IMR-90 (cell line): Measurements from ENCODE around the gene ST3GAL3. TPM values are rescaled to one million over a fixed set of nuclear protein-coding genes. Genes with fewer than 3 reads are reported as not detected.

ENCODE experiments used
- ATAC-seq: fragments of 200-7000 bp; cut with Tn5 transposase; 2 replicates; pipeline ENCODE4 v1.9.1; 2020; ENCODE audit warnings: low read depth, mild to moderate bottlenecking, moderate library complexity
- BruUV-seq: library from RNA; stranded (reverse); fragments of 400-500 nt; replicated peaks from 2 replicates; lab custom pipeline; 2021; lab: Mats Ljungman, UMichigan
- CTCF ChIA-PET: fragments of 300-600 bp; formaldehyde crosslinking; extraction: SDS; loops from one replicate; lab custom pipeline; 2021; ENCODE audit warnings: antibody characterized with exemption; lab: Yijun Ruan, JAX
- POLR2A ChIA-PET: fragments of 300-600 bp; sonication (Branson Sonifier 250); formaldehyde crosslinking; loops from one replicate; lab custom pipeline; 2022; ENCODE audit warnings: antibody characterized with exemption; ENCODE audit not compliant: unreplicated experiment; lab: Charles Lee
- DNase-seq: peaks from one replicate; pipeline ENCODE4 v3.0.0; 2013
- H2AFZ ChIP-seq: replicated peaks from 2 replicates; pipeline ENCODE3; 2013; ENCODE audit warnings: low read length, mild to moderate bottlenecking; ENCODE audit not compliant: poor library complexity
- H2AK5ac ChIP-seq: 2 replicates; pipeline ENCODE4 v1.6.1; 2013; ENCODE audit warnings: low read depth, low read length, inconsistent platforms
- H2AK9ac ChIP-seq: replicated peaks from 2 replicates; pipeline ENCODE3; 2013; ENCODE audit warnings: mild to moderate bottlenecking, low read depth, low read length, moderate library complexity; ENCODE audit not compliant: poor library complexity
- H2BK120ac ChIP-seq: 2 replicates; pipeline ENCODE4 v1.6.1; 2013; ENCODE audit warnings: low read depth, low read length, inconsistent platforms
- H2BK15ac ChIP-seq: 3 replicates; pipeline ENCODE4 v1.6.1; 2013; ENCODE audit warnings: low read depth, low read length, inconsistent platforms
- H2BK20ac ChIP-seq: 2 replicates; pipeline ENCODE4 v1.6.1; 2013; ENCODE audit warnings: low read depth, mild to moderate bottlenecking, inconsistent platforms, low read length, moderate library complexity
- H2BK5ac ChIP-seq: 2 replicates; pipeline ENCODE4 v1.6.1; 2013; ENCODE audit warnings: mild to moderate bottlenecking, low read depth, low read length, inconsistent platforms; ENCODE audit not compliant: poor library complexity, severe bottlenecking
- H3K14ac ChIP-seq: replicated peaks from 2 replicates; pipeline ENCODE4 v1.6.1; 2013; ENCODE audit warnings: low read depth, low read length, inconsistent platforms
- H3K18ac ChIP-seq: 2 replicates; pipeline ENCODE4 v1.6.1; 2013; ENCODE audit warnings: low read depth, low read length, control low read depth
- H3K23ac ChIP-seq: 2 replicates; pipeline ENCODE4 v1.6.1; 2013; ENCODE audit warnings: low read depth, low read length, inconsistent platforms
- H3K27ac ChIP-seq: 2 replicates; pipeline ENCODE4 v1.5.1; 2013; ENCODE audit warnings: mild to moderate bottlenecking, control low read depth, low read length; ENCODE audit not compliant: insufficient read depth
- H3K27me3 ChIP-seq: 2 replicates; pipeline ENCODE4 v1.6.1; 2013; ENCODE audit warnings: low read length; ENCODE audit not compliant: control insufficient read depth, insufficient read depth
- H3K36me3 ChIP-seq: 2 replicates; pipeline ENCODE4 v1.6.1; 2013; ENCODE audit warnings: low read length, mixed read lengths; ENCODE audit not compliant: control insufficient read depth, insufficient read depth
- H3K4ac ChIP-seq: 2 replicates; pipeline ENCODE4 v1.6.1; 2013; ENCODE audit warnings: low read depth, low read length, inconsistent platforms
- H3K4me1 ChIP-seq: 2 replicates; pipeline ENCODE4 v1.6.1; 2013; ENCODE audit warnings: low read length, mixed read lengths; ENCODE audit not compliant: control insufficient read depth, insufficient read depth
- H3K4me2 ChIP-seq: 2 replicates; pipeline ENCODE4 v1.6.1; 2013; ENCODE audit warnings: low read depth, mild to moderate bottlenecking, control low read depth, low read length, moderate library complexity
- H3K4me3 ChIP-seq: 2 replicates; pipeline ENCODE4 v1.5.1; 2013; ENCODE audit warnings: low read depth, mild to moderate bottlenecking, control low read depth, low read length, moderate library complexity; ENCODE audit not compliant: insufficient read depth
- H3K56ac ChIP-seq: 2 replicates; pipeline ENCODE4 v1.6.1; 2013; ENCODE audit warnings: low read length, inconsistent platforms; ENCODE audit not compliant: insufficient read depth; ENCODE audit errors: extremely low read depth
- H3K79me1 ChIP-seq, 2 experiments: 2 replicates each; pipeline ENCODE4 v1.6.1; 2013; ENCODE audit warnings: low read length in 2 of 2, inconsistent platforms in 1 of 2, low read depth in 1 of 2
- H3K9ac ChIP-seq: 2 replicates; pipeline ENCODE4 v1.6.1; 2013; ENCODE audit warnings: low read depth, low read length, control low read depth
- H3K9me1 ChIP-seq: 2 replicates; pipeline ENCODE4 v1.6.1; 2013; ENCODE audit warnings: low read length, inconsistent platforms; ENCODE audit not compliant: insufficient read depth
- H3K9me3 ChIP-seq: 2 replicates; pipeline ENCODE4 v1.6.1; 2013; ENCODE audit warnings: low read length; ENCODE audit not compliant: control insufficient read depth, insufficient read depth
- H4K20me1 ChIP-seq: 2 replicates; pipeline ENCODE4 v1.6.1; 2013; ENCODE audit warnings: low read length, inconsistent platforms; ENCODE audit not compliant: insufficient read depth
- H4K5ac ChIP-seq: 2 replicates; pipeline ENCODE4 v1.6.1; 2013; ENCODE audit warnings: mild to moderate bottlenecking, low read depth, low read length, control low read depth
- H4K8ac ChIP-seq, 2 experiments: 2 replicates each; pipeline ENCODE4 v1.6.1; 2013; ENCODE audit warnings: low read depth in 2 of 2, low read length in 2 of 2, control low read depth in 1 of 2, inconsistent platforms in 1 of 2
- H4K91ac ChIP-seq: 2 replicates; pipeline ENCODE4 v1.6.1; 2013; ENCODE audit warnings: low read depth, low read length, inconsistent platforms; ENCODE audit not compliant: insufficient read depth
- CEBPB ChIP-seq: IDR thresholded peaks from 2 replicates; pipeline ENCODE4 v1.6.1; 2012; ENCODE audit warnings: low read depth, low read length, improper control_type of control experiment
- CHD1 ChIP-seq: IDR thresholded peaks from 2 replicates; pipeline ENCODE4 v1.6.1; 2012; ENCODE audit warnings: low read depth, low read length, improper control_type of control experiment
- ELK1 ChIP-seq: fragments of 150-350 bp; IDR thresholded peaks from 2 replicates; pipeline ENCODE4 v1.6.1; 2016; ENCODE audit warnings: low read depth, mild to moderate bottlenecking, low read length, moderate library complexity, borderline replicate concordance
- FOS ChIP-seq: fragments of 150-350 bp; IDR thresholded peaks from 2 replicates; pipeline ENCODE4 v1.6.1; 2016; ENCODE audit warnings: low read depth, low read length
- MAFK ChIP-seq: IDR thresholded peaks from 2 replicates; pipeline ENCODE4 v1.6.1; 2012; ENCODE audit warnings: low read depth, low read length, improper control_type of control experiment
- MAZ ChIP-seq: IDR thresholded peaks from 2 replicates; pipeline ENCODE4 v1.6.1; 2012; ENCODE audit warnings: low read depth, mild to moderate bottlenecking, low read length, improper control_type of control experiment, moderate library complexity, borderline replicate concordance
- MXI1 ChIP-seq: IDR thresholded peaks from 2 replicates; pipeline ENCODE4 v1.6.1; 2012; ENCODE audit warnings: low read depth, mild to moderate bottlenecking, low read length, moderate library complexity, borderline replicate concordance
- NFE2L2 ChIP-seq: fragments of 150-350 bp; IDR thresholded peaks from 2 replicates; pipeline ENCODE4 v1.6.1; 2016; ENCODE audit warnings: low read depth, mild to moderate bottlenecking, low read length
- POLR2A ChIP-seq: IDR thresholded peaks from 2 replicates; pipeline ENCODE4 v1.6.1; 2012; ENCODE audit warnings: mild to moderate bottlenecking, low read depth, low read length
- RFX5 ChIP-seq: IDR thresholded peaks from 2 replicates; pipeline ENCODE4 v1.8.0; 2012; ENCODE audit warnings: low read depth, mild to moderate bottlenecking, low read length, moderate library complexity
- SMC3 ChIP-seq: fragments of 150-350 bp; IDR thresholded peaks from 2 replicates; pipeline ENCODE4 v1.6.1; 2016; ENCODE audit warnings: low read depth, mild to moderate bottlenecking, antibody characterized with exemption, low read length, moderate library complexity
- USF2 ChIP-seq: fragments of 150-350 bp; IDR thresholded peaks from 2 replicates; pipeline ENCODE4 v1.6.1; 2017; ENCODE audit warnings: mild to moderate bottlenecking, antibody characterized with exemption, low read length, low read depth
- WGBS, 2 experiments: methylation state at CpG; one replicate each; pipeline versions ENCODE4 v1.1.5 to v1.1.7; 2013; ENCODE audit warnings: missing lambda C conversion rate in 2 of 2; ENCODE audit not compliant: insufficient read length in 1 of 2; ENCODE audit errors: extremely low coverage in 2 of 2; 5-methylcytosine and 5-hydroxymethylcytosine counted together
- dilution Hi-C: fragments of 300-500 bp; cut with HindIII; formaldehyde crosslinking; loops from one replicate; pipeline ENCODE4 v1.14.3; 2018; ENCODE audit warnings: low sequenced_read_pairs; ENCODE audit not compliant: unreplicated experiment
- in situ Hi-C: fragments of 300-500 bp; cut with MboI; formaldehyde crosslinking; loops from 3 replicates; pipeline ENCODE4 v1.14.3; 2019; ENCODE audit warnings: low sequenced_read_pairs, inconsistent platforms, mixed read lengths
- intact Hi-C: fragments of 100-400 bp; cut with micrococcal nuclease; formaldehyde crosslinking; loops from 2 replicates; pipeline ENCODE4 v1.10.0; 2022
- polyA plus RNA-seq, 3 experiments: library from polyadenylated mRNA; depleted of rRNA; stranded (reverse); fragments of >200 nt; gene quantifications; 2 replicates each; pipeline ENCODE4 v1.2.3, GENCODE V29; 2012; ENCODE audit warnings: low replicate concordance in 1 of 3
- total RNA-seq: library from RNA; depleted of rRNA; stranded (reverse); fragments of >200 nt; gene quantifications from 2 replicates; pipeline ENCODE4 v1.2.3, GENCODE V29; 2012

ST3GAL3 gene
- total and polyA plus RNA-seq, 2 of the 4 experiments (the other 2 are of a cell fraction), result 12.0 to 14.8 TPM

DNA sequence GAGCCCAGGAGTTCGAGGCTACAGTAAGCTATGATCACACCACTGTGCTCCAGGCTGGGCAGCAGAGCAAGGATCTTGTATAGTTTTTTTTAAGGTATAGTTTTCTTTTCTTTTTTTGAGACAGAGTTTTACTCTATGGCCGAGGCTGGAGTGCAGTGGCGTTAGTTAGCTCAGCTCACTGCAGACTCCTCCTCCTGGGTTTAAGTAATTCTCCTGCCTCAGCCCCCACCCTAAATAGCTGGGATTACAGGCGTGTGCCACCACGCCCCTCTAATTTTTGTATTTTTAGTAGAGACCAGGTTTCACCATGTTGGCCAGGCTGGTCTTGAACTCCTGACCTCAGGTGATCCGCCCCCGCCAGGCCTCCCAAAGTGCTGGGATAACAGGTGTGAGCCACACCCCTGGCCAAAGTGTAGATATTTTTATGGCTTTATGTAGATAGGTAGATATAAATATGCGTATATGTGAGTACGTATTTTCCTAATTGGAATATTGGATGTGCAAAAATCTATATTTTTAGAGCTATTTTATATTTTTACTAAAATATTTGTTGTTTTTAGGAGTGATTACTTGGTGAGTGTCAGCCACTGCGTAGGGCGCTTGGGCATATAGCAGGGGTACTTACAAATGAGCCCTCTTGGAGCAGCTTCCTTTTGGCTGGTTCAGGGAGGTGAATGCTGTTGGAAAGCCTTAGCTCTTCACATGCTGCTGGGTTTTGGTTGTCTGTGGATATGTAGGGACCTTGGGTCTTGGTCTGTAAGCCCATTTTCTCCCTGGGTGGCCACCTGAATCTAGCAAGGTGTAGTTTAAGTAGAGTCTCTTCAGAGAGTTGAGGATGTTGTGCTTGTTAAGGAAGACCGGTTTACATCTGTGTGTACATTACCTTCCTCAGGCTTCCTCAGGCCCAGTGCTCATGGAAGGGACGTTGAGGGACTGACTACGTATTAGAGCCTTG lies 47.8 kb upstream of the ST3GAL3 start (continued):
- TF ChIP-seq ELK1 (no peak), RFX5 (no peak)

GRCh38 chr1:43660355-43660754 lies 47.0 kb upstream of the ST3GAL3 start:
- Histone ChIP-seq H4K91ac (no peak overlapping the region), H3K4me3 (no peak overlapping the region), H3K4me2 (no peak overlapping the region), H2BK5ac (no peak overlapping the region), H3K23ac (no peak overlapping the region), H4K5ac (no peak overlapping the region; the same call in 1 of the 2 replicates), H3K4me1 (no peaks in the 10 kb centered on the region), H3K14ac (no peak overlapping the region), H4K8ac (no peak overlapping the region), H3K9me1 (no peaks in the 10 kb centered on the region), H3K18ac (no peak overlapping the region), H3K9ac (no peak overlapping the region), H3K27me3 (no peaks in the 10 kb centered on the region), H2AK5ac (no peak overlapping the region), H2AFZ (no peak overlapping the region), H2BK20ac (no peak overlapping the region), H3K4ac (no peak overlapping the region), H2BK120ac (no peak overlapping the region), H3K9me3 (no peaks in the 10 kb centered on the region), H2AK9ac (no peak overlapping the region), H3K79me1 (peaks cover 14 to 38% of the 10 kb centered on the region in 2 experiments), H3K36me3 (peaks cover 65% of the 10 kb centered on the region), H3K56ac (no peak overlapping the region), H3K27ac (no peak overlapping the region), H2BK15ac (no peak overlapping the region), H4K20me1 (peaks cover 3% of the 10 kb centered on the region; the same call in 1 of the 2 replicates)
- BruUV-seq, result no TSS peak
- in situ Hi-C loops (no loop called here), intact Hi-C loops (no loop called here), dilution Hi-C loops (no loop called here)
- ChIA-PET POLR2A (interaction anchor here (1.1 kb wide), 1 partner anchor 10 kb away, joined by 3 read pairs; the partner anchor contains the start of gene KDM4A), CTCF (interaction anchor here (1.0 kb wide), 1 partner anchor 8 kb away, joined by 5 read pairs; no protein-coding TSS in a partner anchor)
- no peak for ATAC-seq
- WGBS, 2 experiments, result no CpG with 5 or more reads among the region's 4 CpGs
- no peak for DNase-seq
- TF ChIP-seq NFE2L2 (no peak), RFX5 (no peak), USF2 (no peak), CEBPB (no peak), CHD1 (no peak), FOS (no peak), SMC3 (no peak), MAZ (no peak), POLR2A (no peak), MAFK (no peak), MXI1 (no peak), ELK1 (no peak)
